Bone marrow (tissue), 2 donors: ENCODE measurements around the gene TRIM52.

Source experiments
- DNase-seq, 2 donors: peaks; one replicate each; lab custom pipeline; 2025; lab: John Stamatoyannopoulos, UW

Gene TRIM52

DNA sequence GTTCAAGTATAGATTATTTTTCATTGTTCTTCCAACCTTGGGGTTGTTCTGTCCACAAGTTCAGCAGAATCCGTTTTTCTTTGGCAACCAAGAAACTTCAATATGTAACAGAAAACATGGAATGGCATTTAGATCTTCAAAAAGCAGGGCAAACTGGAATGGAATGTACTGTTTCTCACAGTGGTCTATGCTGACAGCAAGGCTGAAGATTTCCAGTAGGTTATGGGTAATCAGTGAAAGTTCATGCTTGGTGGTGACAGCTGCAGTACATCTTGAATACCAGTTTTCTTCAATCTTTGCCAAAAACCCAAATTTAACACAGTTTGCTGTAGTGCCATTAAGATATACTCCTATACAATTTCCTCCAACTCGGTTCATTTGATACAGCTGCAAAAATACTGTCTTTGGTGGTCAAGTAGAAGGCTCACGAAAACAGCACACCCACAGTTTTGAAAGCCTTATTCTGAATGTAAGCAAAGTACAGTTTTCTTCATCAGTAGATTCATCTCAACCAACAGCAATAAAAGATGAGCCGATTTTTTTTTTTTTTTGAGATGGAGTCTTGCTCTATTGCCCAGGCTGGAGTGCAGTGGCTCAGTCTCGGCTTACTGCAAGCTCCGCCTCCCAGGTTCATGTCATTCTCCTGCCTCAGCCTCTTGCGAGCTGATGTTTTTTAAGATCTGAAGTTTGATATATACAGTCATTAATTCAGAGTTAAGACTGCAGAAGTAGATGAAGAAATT, 4.9 kb downstream of the TRIM52 start:
- DNase-seq, result no peak

DNA sequence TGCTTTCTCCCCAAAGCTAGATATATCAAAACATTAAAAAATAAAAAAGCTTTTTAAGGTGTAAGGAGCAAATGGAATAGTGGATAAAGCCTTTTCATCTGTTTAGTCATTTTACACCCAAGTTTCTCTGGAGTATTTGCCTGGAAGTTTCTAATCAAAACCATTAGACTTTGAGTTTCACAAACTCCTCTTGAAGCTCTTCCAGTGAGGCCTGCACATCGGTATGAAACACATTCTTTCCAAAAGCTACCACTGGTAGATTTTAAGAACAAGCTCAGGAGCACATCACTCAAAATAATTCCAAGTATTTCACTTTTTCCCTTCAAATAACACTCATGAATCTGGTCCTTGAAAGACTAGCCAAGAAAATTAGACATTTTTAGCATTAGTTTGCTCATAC, 5.7 kb downstream of the TRIM52 start:
- no peak for DNase-seq

DNA sequence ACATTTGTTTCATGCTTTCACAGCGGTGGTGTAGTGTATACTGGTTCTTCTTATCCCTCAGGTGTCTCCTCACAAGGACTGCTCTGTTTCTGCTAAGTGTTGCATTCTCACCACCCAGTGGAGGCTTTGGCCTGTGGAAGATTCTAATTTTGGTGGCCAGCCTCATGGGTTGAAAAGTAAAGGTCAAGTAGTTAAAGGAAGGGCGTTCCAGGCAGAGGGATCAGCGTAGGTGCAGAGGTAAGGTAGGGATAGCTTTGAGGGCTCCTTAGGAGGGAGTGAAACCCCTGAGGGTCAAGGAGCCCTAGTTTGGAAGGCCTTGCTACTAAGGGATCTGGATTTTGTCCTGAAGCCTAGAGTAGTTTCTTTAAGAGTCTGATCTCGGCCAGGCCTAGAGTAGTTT, 12.7 kb downstream of the TRIM52 start:
- no peak for DNase-seq

DNA sequence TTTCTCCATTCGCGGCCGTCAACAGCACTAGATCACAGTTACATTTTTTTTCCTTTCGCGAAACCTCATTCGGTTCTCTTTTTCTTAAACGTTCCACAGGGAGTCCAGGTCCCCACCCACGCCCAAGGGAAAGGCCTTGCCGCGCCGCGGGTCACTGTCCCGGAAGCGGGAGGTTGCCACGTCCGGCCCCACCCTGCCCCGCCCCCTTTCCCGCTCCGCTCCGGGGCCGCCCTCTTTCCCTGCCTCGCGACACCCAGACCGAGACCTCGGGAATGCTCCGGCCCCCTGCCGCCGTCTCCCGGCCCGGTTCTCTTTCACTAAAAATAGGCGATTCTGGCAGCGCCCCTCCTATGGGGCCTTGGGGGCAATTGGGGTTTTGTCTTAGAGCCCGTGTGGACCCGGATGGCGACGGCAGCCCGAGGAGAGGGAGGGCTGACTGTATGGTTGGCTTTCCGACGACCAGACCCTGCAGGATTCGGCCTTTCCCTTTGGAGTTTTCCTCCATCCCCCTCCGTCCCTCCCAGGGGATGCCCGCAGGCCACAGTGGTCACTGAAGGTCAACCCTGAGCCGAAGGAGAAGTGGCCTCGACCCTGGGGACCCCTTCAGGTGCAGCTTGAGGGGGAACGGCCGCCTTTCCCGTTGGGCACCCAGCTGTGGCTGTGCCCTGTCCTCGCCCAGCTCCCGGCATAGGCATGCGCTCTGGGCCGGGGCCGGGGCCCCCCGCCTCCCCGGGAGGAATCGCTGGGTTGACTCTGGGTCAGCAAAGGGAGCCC, 14.5 kb downstream of the TRIM52 start:
- no peak for DNase-seq

DNA sequence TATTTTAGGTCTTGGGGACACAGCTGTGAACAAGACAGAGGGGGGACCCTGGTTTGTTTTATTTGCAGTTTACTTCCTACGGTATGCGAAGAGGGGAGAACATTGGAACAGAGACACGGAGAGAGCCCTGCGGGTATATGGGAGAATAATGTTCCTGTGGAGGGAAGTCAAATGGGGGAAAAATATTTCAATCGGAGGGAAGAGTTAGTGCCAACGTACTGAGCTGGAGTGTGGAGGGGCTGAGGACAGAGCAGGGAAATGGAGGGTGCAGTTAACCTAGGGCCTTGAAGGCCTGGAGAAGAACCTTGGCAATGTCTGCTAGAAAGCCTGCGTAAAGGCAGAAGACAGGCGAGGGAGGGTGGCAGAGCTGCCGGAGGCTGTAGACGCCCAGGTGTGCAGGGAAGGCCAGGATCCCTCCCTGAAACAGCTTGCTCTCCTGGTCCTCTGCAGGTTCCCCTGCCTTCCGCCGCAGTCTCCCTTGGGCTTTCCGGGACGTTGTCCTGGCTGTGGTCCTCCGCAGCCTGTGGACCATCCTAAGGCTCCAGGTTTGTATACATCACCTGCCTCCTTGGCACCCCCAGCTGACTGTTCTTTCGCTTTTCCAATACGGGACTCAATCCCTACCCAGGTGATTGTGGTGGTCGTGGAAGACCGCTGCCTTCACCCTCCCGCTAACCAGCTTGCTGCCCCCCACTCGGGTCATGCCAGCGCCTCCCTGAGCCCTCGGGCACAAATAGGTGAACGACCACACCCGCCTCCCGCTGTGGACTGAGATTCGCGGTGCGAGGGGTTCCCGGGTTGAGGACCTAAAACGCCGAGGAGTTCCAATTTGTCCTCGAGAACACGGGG, 15.3 kb downstream of the TRIM52 start:
- DNase-seq, result no peak

GRCh38 chr5:181243564-181244343, 17.2 kb downstream of the TRIM52 start, which contains the start of gene RACK1:
RACK1 (minus strand) TSS chr5:181243906; CDS start chr5:181243800, 106 bp downstream.
- no peak for DNase-seq

GRCh38 chr5:181243018-181243563, 17.9 kb downstream of the TRIM52 start:
- DNase-seq, result no peak

GRCh38 chr5:181242031-181242451, 18.9 kb downstream of the TRIM52 start:
- no peak for DNase-seq

GRCh38 chr5:181241393-181241975, 19.5 kb downstream of the TRIM52 start:
- no peak for DNase-seq

DNA sequence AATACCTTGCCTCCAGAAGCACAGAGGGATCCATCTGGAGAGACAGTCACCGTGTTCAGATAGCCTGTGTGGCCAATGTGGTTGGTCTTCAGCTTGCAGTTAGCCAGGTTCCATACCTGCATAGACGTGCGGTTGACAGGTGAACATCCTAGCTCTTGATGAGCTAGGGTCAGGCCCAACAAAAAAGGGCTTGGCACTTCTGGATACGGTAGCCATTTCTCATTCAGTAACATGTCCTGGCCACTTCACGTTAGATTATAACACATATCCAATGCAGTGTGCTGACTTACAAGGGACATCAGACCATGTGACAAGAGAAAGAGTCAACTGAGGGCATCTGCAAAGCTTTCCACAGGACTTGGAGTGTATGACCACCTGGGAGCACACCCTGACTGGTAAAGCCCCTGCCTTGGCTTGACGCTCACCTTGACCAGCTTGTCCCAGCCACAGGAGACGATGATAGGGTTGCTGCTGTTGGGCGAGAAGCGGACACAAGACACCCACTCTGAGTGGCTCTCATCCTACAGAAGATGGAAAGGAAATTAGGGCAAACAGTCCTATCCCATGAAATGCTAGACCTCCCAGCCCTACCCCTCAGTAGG, 21.8 kb downstream of the TRIM52 start:
- no peak for DNase-seq

DNA sequence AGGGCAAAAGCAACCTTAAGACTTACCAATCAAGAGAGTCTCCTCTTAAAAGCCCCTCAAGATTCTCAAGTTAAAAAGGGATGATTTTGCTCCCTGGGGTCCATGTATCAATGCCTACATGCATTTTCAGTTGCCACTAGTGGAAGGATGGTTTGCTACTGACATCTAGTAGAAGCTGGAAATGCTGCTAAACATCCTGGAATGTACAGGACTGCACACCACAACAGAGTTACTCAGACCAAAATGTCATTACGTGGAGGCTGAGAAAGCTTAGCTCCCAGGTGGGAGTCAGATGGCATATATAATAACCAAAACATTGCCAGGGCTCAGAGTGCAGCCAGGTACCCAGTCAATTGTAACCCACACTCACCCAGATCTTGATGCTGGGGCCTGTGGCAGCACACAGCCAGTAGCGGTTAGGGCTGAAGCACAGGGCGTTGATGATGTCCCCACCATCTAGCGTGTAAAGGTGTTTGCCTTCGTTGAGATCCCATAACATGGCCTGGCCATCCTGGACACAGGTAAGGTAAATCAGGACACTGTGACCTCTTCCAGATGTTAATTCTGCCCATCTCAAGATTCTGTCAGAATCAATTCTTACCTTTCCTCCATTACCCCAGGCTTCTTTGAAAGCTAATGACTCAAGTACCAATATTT, 23.1 kb downstream of the TRIM52 start:
- no peak for DNase-seq

DNA sequence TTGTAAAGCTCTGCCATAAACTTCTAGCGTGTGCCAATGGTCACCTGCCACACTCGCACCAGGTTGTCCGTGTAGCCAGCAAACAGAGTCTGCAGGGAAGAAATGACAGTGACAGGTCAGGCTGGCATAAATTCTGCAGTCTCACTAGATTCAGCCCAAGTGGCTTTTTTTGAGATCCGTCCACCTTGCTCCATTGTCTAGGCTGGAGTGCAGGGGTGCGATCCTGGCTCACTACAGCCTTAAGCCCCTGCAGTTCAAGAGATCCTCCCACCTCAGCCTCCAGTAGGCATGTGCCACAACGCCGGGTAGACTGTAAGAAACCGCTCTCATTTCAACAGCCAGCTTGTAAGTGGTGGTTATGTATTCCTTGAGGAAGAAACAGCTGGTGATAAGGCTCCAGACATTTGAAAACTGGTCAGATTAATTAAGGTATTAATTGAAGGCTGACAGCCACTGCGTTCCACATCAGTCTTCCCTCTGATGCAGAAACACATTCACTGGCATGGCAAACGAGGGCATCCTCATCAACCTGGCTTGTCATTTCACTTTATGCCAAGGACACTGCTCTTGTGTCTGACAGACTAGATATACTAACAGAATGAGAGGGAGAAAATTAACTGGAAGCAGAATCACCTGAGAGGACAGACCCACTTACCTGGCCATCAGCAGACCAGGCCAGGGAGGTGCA, 23.8 kb downstream of the TRIM52 start:
- no peak for DNase-seq

- no peak for DNase-seq
Observed at GRCh38 chr5:181236471-181236870, 24.5 kb downstream of the TRIM52 start.

DNA sequence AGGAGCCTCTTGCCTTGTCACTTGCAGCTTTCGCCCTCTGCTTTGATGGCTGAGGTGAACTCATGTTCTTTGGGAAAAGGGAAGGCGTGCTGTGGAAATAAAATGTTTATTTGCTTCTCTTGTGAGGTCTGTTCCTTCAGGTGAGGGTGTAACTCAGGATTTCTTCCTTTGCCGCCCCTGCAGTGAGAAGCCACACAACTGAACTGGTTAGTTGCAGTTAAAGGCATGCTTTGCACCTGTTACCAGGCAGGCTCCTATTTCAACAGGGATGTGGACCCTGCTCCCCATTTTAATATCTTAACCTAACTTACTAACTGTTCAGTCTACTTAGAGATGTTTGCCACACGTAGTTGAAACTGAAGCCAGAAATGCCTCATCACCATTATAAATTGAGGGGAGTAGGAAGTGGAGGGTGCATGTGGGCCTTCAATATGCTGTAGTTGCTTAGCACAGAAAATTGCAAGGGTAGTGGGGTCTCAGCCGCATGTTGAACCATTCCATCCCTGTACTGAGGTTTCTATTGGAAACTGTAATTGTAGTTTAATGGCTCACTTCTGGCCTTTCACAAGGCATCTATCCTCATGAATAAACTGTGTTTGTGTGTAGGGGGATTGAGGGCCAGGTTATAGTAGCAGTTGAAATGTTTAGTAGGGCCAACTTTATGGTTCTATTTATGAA, 25.1 kb downstream of the TRIM52 start:
- no peak for DNase-seq

DNA sequence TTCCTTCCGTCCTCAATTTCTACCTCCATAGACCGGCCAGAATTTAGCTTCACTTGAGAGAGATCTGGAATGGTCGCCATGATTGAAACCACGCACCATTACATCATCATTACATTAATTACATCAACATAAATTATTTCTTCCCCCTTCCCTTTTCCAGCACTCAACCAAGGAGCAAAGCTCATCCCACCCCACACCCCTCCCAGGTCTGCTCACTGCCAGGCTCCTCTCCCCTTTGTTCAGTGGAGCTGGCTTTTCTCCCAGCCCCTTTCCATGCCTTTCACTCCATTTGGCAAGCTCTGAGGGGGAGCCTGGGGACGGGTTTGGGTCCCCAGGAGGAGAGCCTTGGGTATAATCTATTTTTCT, 25.6 kb downstream of the TRIM52 start:
- no peak for DNase-seq

GRCh38 chr5:181234455-181235306, 26.3 kb downstream of the TRIM52 start:
- DNase-seq, result no peak

GRCh38 chr5:181233801-181234454, 27.0 kb downstream of the TRIM52 start:
- DNase-seq, result no peak
